ENCODE results near the gene TMEM208. TPM values are rescaled to one million over a fixed set of nuclear protein-coding genes. Genes with fewer than 3 reads are reported as not detected.

TMEM208 gene
- total RNA-seq, 1 donor from 2014 or later, result 24.6 TPM

GRCh38 chr16:67190448-67191399, 36.2 kb upstream of the TMEM208 start:
- intact Hi-C loops (cut with DNase I), result no loop called here
- DNase-seq (ENCODE audit: low spot score), result no peak
- ATAC-seq, result no peak

- DNase-seq (ENCODE audit: low spot score) (no peak), ATAC-seq (peak; percentile 2)
- intact Hi-C loops (cut with DNase I), result no loop called here
Measured at GRCh38 chr16:67191411-67191994, 35.4 kb upstream of the TMEM208 start.

- DNase-seq (ENCODE audit: low spot score), result peak; percentile 93
- ATAC-seq, result peak; percentile 95
- intact Hi-C loops (cut with DNase I), result no loop called here
Measured at GRCh38 chr16:67191995-67192681, 34.8 kb upstream of the TMEM208 start, which contains the start of gene E2F4. Gene E2F4, plus strand, starts transcription at chr16:67192155. Its CDS starts 73 bp downstream, at chr16:67192228.

DNA sequence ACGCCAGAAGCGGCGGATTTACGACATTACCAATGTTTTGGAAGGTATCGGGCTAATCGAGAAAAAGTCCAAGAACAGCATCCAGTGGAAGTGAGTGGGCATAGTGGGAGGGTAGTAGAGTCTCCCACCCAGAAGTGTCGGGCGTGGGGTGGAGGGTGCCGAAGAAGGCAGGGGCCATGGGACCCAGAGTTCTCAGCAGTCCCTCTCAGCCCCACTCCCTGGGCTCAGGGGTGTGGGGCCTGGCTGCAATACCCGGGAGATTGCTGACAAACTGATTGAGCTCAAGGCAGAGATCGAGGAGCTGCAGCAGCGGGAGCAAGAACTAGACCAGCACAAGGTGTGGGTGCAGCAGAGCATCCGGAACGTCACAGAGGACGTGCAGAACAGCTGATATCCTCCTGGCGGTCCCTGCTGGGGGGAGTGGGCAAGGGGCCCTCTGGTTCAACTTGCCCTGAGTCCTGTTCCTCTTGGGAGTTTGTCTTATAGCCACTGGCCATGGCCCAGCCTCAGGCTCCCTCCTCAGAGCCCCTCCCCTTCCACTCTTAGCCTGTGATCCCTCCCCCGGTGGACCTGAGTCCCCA, 34.1 kb upstream of the TMEM208 start:
- intact Hi-C loops (cut with DNase I), result no loop called here
- no peak for ATAC-seq

GRCh38 chr16:67193536-67193935, 33.4 kb upstream of the TMEM208 start:
- intact Hi-C loops (cut with DNase I), result no loop called here
- ATAC-seq (no peak), DNase-seq (ENCODE audit: low spot score) (no peak)

More for the DNA sequence above, 34.1 kb upstream of the TMEM208 start:
- DNase-seq (ENCODE audit: low spot score), result no peak

DNA sequence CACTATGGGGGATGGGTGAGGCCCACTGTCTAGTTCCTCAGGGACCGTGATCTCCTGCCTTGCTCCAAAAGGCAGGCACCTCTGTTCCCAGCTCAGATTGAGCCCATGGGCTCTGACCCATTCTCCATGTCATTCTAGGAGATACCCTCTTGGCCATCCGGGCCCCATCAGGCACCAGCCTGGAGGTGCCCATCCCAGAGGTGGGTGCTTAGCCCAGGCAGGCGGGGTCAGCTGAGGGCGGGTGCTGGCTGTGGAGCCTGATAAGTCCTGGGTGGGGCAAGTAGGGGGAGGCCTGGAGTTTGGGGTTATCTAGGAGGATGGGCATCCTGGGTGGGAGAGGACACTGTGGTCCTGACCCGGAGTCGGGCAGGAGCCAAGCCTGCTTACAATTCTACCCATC, 32.7 kb upstream of the TMEM208 start:
- DNase-seq (ENCODE audit: low spot score) (no peak), ATAC-seq (no peak)
- intact Hi-C loops (cut with DNase I), result no loop called here

DNA sequence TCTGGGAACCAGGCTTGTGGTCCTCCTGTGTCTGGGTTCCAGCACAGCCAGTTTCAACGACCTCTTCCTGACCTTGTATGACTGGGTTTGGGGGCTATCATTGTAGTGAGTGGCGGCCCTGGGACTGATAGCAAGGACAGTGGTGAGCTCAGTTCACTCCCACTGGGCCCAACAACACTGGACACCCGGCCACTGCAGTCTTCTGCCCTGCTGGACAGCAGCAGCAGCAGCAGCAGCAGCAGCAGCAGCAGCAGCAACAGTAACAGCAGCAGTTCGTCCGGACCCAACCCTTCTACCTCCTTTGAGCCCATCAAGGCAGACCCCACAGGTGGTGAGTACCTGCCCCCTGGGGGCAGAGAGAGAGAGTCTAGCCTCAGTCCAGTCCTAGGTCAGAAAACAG, 31.3 kb upstream of the TMEM208 start:
- intact Hi-C loops (cut with DNase I), result no loop called here
- ATAC-seq (no peak), DNase-seq (ENCODE audit: low spot score) (no peak)

DNA sequence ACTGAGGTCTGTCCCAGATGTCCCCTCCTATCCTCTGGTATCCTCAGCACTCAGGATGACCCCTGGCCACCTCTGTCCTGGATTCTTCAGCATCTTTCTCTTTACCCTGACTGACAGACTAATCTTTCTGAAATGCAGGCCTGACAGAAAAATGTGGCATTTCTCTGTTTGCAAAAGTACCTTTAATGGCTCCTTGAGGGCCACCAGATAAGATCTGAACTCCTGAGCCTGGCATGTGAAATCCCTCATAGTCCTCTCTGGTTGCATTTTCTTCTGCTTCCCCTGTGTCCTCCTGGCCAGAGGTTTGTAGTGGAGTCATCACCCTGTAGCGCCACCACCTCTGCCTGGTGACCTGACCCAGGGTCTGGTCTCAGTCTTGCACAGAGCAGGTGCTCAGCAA, 30.0 kb upstream of the TMEM208 start:
- DNase-seq (ENCODE audit: low spot score) (no peak), ATAC-seq (no peak)
- intact Hi-C loops (cut with DNase I), result no loop called here

GRCh38 chr16:67197704-67198103, 29.2 kb upstream of the TMEM208 start:
- no peak for ATAC-seq
- intact Hi-C loops (cut with DNase I), result no loop called here
- DNase-seq (ENCODE audit: low spot score), result no peak

GRCh38 chr16:67198238-67198734, 28.6 kb upstream of the TMEM208 start:
- ATAC-seq (peak; percentile 58), DNase-seq (ENCODE audit: low spot score) (no peak)
- intact Hi-C loops (cut with DNase I), result no loop called here

DNA sequence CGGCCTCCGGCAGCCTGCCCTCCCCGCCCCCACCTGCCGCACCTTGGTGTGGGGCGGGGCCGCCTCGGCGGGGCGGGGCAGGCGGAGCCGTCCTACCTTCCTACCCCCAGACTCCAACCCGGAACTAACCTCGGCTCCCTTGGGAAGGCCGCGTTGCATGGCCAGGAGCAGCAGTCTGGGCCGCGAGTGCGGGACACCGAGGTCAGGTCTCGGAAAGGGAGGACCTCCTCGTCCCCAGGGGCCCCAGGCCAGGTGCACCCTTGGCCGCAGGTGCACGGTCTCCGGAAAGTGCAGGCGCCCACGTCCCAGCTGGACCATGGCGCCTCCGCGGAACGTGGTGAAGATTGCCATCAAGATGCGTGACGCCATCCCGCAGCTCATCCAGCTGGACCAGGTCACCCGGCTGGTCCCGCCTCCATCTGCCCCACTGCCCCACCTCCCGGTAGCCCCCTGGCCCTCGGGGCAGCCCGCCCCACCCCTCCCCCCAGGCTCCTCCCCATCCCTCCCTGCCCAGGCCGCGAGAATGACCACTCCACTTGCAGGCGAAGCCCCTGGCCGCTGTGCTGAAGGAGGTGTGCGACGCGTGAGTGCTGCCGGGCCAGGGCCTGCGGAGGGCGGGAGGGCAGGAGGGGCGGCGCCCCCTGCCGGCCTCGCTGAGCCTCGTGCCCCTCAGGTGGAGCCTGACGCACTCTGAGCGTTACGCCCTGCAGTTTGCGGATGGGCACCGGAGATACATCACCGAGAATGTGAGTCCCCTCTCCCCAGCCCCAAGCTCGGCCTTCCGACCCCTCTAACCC, 27.7 kb upstream of the TMEM208 start, which contains the start of gene ELMO3:
TSS of gene ELMO3 (plus strand) at position 121 of the 797 bp plus-strand sequence. CDS start at position 317, 196 bp downstream.
- peak; percentile 45 for ATAC-seq
- intact Hi-C loops (cut with DNase I), result no loop called here
- DNase-seq (ENCODE audit: low spot score), result no peak

DNA sequence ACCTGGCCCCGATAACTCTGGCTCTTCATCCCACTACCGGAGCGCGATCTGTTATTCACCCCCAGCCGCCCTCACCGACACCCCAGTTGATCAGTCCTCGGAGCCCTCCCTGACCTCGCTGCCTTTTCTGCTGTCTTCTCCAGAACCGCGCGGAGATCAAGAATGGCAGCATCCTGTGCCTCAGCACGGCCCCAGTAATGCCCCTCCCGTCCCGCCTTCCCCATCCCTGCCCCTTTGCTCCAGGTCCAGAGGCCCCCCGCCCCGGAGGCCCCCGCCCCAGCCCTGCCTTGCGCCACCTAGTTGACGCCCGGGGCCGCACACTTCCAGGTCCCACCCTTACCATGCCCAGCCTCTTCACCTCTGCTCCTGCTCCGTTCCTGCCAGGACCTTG, 27.1 kb upstream of the TMEM208 start:
- ATAC-seq (peak; percentile 25), DNase-seq (ENCODE audit: low spot score) (no peak)
- intact Hi-C loops (cut with DNase I), result no loop called here

GRCh38 chr16:67200491-67200890, 26.4 kb upstream of the TMEM208 start:
- intact Hi-C loops (cut with DNase I), result no loop called here
- ATAC-seq, result no peak
- DNase-seq (ENCODE audit: low spot score), result no peak

DNA sequence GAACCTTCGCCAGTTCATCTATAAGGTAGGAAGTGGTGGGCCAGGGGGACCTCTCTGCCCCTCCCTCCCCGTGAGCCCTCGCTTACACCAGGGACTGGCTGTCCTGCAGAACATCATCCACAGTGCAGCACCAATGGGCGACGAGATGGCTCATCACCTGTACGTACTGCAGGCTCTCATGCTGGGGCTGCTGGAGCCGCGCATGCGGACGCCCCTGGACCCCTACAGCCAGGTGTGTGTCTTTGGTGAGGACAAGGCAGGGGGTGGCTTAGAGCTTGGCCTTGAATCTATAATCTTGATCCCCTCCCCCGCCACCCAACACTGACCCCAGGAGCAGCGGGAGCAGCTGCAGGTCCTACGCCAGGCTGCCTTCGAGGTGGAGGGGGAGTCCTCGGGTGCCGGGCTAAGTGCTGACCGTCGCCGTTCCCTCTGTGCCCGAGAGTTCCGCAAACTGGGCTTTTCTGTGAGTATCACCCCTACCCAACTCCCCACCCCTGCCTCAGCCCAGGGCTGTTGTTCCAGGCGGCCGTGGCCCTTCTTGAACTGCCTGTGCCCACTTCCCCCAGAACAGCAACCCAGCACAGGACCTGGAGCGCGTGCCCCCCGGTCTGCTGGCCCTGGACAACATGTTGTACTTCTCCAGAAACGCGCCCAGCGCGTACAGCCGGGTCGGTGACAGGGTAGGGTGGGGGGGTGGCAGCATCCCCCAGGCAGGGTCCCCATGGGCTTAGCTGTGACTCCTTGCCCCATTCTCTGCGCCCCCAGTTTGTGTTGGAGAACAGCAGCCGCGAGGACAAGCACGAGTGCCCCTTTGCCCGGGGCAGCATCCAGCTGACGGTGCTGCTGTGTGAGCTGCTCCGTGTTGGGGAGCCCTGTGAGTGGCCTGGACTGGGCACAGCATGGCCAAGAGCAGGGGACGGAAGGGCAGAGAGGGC, 25.3 kb upstream of the TMEM208 start:
- no peak for DNase-seq (ENCODE audit: low spot score)
- intact Hi-C loops (cut with DNase I), result no loop called here
- ATAC-seq, result no peak

DNA sequence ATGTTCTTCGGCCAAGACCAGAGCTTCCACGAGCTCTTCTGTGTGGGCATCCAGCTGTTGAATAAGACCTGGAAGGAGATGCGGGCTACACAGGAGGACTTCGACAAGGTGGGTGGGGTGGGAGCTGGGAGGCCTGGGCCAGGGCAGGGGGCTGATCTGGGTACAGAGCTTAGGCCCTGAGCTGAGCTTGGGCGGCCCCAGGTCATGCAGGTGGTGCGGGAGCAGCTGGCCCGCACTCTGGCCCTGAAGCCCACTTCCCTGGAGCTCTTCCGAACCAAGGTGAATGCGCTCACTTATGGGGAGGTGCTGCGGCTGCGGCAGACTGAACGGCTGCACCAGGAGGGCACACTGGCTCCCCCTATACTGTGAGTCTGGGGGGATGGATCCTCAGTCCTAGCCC, 24.5 kb upstream of the TMEM208 start:
- DNase-seq (ENCODE audit: low spot score) (no peak), ATAC-seq (no peak)
- intact Hi-C loops (cut with DNase I), result no loop called here

- ATAC-seq, result no peak
- intact Hi-C loops (cut with DNase I), result no loop called here
Measured at GRCh38 chr16:67202956-67203493, 23.9 kb upstream of the TMEM208 start.

GRCh38 chr16:67204076-67204475, 22.9 kb upstream of the TMEM208 start:
- no peak for DNase-seq (ENCODE audit: low spot score)
- intact Hi-C loops (cut with DNase I), result no loop called here
- ATAC-seq, result no peak

More at GRCh38 chr16:67202956-67203493, 23.9 kb upstream of the TMEM208 start:
- no peak for DNase-seq (ENCODE audit: low spot score)
